Kidney tubule cell (primary cell): Measurements from ENCODE around the gene TCEAL2.
"Not testable (repeated sequence)": the region's sequence is repeated elsewhere in the genome, so short reads cannot be mapped to it uniquely, and the experiment has no call there.

ENCODE experiments used
- DNase-seq: peaks from one replicate; pipeline ENCODE4 v3.0.0-alpha.2; 2018; ENCODE audit warnings: low spot score

Gene TCEAL2

DNA sequence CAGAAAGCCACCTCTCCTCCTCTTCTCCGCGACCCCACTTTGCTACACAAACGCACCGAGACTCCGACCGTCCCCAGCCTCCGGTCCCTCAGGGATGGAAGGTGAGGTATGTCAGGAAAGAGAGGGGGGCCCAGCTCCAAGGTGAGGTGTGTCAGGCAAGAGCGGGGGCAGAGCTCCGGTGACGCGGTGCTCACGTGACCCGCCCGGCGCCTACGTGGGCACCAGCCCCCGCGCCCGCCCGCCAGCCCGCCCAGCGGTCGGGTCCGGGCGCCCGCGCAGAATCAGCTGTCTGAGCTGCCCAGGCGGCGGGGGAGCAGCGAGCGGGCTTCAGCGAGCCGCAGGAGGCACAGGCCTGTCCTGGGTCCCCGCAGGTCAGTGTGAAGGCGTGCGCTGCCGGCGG lies at the start of gene TCEAL2:
Gene TCEAL2, plus strand, starts transcription at position 244 of the 400 bp plus-strand sequence. CDS start 1,152 bp downstream, outside the sequence.
- DNase-seq = not testable (repeated sequence)

DNA sequence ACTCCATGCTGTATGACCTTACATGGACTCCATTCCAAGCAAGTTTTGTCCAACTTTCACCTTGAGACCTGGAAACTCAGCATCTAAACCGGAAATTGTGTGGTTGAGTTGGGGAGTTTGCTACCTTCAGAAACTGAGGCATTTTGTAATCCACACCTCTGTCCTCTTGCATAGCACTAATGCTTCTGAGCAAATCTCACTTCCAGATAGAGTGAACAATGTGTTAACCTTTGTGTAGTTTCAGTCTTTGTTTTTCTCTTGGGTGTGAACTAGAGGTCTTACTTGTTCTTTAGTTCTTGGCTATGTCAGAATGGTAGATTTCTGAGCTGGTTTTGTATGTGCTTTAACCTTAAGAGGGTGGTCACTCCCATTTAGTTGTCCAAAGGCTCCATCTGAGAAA lies 48.1 kb upstream of the TCEAL2 start:
- no peak for DNase-seq

DNA sequence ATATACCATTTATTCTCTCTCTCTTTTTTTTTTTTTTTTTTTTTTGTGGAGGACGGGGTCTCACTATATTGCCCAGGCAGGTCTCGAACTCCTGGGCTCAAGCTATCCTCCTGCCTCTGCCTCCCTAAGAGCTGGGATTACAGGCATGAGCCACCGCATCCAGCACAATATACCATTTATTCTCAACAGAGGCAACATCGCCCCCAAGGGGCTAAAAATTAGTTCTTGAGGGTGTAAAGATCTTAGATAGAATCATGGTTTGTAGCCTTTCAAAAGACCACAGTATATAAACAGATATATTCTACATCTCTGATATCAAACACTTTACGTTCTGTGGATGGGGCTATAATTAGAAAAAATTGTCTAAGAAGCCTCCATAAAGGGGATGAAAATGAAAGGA lies 39.8 kb upstream of the TCEAL2 start:
- no peak for DNase-seq

DNA sequence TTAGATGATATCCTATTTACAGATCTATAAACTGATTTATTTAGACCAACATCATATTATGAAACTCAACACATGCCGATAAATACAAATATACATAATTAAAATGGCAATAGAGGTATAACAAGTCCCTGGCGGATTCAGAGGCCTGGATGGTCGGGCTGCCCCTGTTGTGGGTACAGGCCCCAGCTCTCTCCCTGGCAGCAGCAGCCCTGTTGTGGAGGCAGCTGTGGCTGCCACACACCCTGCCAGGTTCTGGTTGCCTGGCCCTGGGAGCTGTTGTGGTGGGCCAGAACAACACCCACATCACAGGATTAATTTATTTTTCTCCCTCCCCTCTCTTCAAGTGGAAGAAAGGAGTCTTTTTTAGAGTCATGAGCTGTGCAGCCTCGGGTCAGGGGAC lies 12.1 kb upstream of the TCEAL2 start:
- no peak for DNase-seq

DNA sequence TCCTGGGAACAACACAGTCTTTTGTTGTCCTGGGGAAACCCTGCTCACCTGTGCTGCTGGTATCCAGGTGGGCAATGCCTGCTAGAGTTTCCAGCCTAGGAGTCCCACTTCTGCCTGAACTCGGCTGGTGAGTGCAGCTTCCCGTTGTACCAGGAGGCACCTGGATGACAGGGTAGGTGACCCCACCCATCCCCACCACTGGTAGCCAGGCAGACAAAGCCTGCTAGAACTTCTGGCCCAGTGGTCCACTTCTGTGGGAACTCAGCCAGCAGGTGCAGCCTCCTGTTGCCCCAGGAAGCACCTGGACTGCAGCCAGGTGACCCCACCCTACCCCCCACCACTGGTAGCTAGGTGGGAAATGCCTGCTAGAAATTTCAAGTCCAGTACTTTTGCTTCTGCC lies 9.7 kb upstream of the TCEAL2 start:
- DNase-seq = no peak

DNA sequence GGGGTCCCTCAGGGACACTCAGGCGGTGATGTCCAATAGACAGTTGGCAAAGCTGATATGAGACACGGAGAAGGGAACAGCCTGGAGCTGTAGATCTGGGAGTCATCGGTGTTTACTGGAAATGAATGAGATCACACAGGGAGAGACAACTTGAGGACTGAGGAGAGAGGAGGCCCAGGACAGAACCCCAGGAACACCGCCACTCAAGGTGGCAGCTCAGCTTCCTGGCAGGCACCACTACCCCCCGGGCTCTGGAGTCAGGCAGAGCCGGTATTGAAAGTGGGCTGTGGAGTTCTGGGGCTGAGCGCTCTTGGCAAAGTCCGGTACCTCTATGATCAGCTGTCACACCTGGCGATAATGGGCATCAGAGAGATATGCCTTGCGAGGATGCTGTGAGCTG lies 465 bp upstream of the TCEAL2 start:
- not testable (repeated sequence) for DNase-seq

DNA sequence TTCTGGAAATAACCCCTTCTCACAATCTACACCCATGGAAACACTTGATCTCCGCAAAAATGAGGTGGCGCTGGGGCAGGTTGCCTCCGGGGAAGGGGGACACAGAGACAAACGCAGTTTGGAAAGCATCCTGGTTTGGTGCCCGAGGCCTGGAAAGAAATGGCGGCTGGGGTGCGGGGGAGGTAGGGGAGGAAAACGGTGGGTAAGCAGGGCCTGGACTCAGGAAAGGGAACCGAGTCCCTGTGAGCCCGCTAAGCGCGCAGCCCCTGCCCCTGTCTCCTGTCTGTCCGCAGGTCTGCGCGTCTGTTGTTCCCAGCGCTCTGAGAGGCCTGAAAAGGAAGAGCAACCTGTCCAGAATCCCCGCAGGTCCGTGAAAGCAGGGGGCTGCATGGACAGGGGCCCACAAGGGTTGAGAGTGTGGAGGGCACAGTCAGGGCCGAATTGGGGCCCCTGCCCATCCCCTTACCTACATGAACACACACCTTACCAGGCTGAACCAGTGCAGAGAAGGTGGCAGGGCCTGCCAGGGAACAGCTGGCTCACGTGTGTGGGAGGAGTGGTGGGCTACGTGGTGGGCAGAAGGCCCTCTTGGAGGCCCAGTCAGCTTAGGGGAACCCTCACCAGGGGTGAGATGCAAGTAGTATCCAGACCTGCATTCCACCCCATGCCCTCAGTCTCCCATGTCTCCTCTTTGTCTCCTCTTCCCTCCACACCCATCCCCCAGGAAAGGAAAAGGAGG lies 770 bp downstream of the TCEAL2 start:
- not testable (repeated sequence) for DNase-seq

DNA sequence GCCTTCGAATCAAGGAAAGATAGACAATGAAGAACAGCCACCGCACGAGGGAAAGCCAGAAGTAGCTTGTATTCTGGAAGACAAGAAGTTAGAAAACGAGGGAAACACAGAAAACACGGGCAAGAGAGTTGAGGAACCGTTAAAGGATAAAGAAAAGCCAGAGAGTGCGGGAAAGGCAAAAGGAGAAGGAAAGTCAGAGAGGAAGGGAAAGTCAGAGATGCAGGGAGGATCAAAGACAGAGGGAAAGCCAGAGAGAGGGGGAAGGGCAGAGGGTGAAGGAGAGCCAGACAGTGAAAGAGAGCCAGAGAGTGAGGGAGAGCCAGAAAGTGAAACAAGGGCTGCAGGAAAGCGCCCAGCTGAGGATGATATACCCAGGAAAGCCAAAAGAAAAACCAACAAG lies 1.4 kb downstream of the TCEAL2 start:
- DNase-seq = no peak

DNA sequence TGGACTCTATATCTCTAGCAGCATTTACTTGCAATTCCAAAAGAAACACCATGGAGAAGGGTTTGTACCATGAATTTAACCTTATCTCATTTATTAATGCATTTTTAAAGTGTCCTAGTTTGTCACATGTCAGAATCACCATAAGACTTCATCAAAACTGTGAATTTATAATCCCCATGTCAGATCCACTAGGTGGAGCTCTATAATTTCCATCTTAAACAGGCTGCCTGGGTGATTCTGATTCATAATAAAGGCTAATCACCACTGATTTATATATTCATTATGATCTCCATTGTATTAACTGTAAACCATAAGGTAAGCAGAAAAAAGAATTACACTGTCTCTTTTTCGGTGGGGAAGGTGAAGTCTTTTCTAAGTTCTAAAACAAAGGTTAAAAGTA lies 4.0 kb downstream of the TCEAL2 start:
- peak; percentile 26 for DNase-seq

DNA sequence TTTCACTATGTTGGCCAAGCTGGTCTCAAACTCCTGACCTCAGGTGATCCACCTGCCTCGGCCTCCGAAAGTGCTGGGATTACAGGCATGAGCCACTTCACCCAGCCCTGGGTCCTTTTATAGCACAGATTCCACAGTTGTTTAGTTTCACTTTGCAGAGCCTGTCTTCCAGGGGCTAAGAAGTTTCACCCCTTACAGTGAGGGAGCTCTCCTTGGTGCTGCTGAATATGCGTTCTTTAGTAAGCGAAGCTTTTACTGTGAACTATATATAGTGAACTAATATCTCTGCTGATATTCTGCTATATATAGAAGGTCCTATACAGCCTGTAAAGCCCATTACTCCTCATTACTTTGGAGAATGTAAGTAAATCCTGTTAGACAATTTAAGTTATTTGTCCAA lies 12.6 kb downstream of the TCEAL2 start:
- DNase-seq = no peak

DNA sequence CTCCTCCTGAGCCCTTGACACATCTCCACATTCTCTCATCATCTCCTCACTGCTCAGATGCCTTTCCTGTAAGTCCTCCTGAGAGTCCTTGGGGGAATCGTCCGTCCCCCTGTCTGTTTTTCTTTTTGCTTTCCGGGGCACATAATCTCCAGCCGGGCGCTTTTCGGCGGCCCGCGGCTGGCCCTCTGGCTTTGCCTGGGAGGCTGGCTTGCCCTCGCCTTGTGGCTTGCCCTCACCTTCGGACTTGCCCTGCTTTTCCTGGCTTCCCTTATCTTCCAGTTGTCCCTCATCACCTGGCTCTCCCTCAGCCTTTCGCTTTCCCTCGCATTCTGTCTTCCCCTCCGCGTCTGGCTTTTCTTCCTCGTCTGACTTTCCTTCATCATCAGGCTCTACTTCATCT lies 15.4 kb downstream of the TCEAL2 start:
- DNase-seq = not testable (repeated sequence)

DNA sequence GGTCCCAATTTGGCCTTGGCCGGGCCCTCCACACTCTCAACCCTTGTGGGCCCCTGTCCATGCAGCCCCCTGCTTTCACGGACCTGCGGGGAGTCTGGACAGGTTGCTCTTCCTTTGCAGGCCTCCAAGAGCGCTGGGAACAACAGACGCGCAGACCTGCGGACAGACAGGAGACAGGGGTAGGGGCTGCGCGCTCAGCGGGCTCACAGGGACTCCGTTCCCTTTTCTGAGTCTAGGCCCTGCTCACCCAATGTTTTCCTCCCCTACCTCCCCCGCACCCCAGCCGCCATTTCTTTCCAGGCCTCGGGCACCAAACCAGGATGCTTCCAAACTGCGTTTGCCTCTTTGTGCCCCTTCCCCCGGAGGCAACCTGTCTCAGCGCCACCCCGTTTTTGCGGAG lies 16.2 kb downstream of the TCEAL2 start:
- not testable (repeated sequence) for DNase-seq

DNA sequence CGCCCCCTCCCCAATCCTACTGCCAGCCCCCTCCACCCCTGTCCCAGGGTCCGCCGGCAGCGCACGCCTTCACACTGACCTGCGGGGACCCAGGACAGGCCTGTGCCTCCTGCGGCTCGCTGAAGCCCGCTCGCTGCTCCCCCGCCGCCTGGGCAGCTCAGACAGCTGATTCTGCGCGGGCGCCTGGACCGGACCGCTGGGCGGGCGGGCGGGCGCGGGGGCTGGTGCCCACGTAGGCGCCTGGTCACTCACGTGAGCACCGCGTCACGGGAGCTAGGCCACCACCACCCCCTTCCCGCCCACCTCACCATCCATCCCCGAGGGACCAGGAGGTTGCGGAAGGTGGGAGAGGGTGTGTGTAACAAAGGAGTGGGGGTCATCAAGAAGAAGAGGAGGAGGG lies 16.8 kb downstream of the TCEAL2 start, which contains the start of gene TCEAL6:
Gene TCEAL6, minus strand, starts transcription at position 208 of the 400 bp plus-strand sequence.
- DNase-seq = not testable (repeated sequence)

DNA sequence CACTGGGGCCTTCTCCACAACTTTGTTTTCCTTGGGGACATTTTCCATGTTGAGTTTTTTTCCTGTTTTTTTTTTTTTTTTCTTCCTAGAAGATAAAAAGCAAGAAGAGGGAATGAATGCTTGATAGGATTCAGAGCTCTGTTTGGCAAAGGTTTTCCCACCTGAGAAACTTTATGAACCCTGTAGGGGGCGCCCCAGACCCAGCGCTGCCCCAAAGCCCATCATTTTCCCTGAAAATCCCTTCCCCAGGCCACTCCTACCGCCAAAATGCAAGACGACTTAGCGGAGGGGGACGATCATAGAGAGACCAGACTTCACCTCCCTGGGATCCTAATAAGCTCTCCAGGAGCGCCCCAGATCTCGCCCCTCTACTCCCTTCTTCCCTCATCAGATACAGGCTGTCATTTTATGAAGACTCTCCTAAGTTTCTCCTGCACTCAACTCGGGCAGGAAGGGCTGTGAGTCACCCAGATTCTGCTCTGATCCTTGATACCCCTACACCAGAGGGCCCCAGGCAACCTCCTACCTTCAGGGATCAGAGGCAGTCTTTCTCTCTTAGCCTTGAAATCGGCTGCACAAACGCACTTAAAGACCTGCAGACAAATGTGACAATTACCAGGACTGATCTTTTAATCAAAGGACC lies 28.9 kb downstream of the TCEAL2 start:
- peak; percentile 9 for DNase-seq

DNA sequence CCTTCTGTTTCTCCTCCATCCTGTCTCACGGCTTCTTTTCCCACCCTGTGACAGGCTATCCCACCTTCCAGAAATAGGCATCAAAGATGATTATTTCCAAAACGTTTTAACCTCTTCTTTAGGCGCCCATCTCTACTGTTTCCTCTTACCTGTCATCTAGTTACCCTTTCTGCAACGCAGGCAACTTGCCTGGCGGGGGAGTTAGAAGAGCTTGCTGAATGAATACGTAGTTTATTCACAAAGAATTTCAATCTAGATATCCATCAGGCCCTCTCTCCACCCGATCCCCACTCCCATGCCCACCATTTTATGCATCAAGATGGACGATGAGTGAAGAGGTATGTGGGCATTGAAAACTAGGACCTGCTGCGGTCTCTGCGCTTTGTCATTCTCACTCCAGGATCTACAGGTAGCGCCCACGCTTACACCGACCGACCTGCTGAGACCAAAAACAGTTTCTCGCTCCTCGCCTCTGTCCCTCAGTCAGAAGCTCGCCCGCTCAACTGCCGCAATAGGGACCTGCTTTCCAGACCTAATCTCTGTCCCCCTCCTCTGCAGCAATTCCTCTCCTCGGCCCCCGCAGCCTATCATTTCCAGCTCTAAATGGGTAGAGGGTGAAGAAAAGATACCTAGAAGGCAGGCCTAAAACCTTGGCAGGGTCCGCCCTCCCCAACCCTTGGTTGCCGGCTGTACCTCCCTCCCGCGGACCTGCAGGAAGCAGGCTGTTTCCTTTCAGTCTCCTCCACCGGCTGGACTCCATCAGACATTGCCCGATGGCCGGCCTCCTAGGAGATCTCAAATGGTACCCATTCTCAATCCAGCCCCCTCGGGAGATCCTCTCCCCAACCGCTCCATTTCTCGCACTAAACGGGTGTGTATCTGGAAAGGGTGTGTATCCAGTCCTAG lies 29.7 kb downstream of the TCEAL2 start:
- peak; percentile 16 for DNase-seq

DNA sequence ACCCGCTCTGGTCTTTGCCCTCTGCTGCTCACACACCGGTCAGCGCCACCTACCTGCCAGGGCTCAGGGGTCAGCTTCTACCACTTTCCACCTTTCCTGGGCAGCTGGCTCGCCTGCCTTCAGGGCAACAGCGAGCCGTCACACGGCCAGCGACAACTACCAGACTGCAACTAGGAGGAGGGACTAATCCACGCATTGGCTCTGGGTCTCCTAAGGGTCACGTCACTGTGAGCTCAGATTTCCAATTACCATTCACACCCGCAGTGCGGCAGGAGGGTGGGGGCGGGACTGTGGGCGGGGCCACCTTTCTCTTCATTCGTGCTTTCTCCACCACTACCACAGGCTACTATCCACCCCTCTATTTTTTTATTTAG lies 30.3 kb downstream of the TCEAL2 start, which contains the start of gene BEX5:
Gene BEX5, minus strand, starts transcription at position 172 of the 374 bp plus-strand sequence. CDS start 1,712 bp downstream, outside the sequence.
- DNase-seq = peak; percentile 73
